ENCODE data around the gene TACR1.

GRCh38 chr2:75030218-75031009 is 168.9 kb downstream of the TACR1 start:
- no peak for TF ChIP-seq CTCF (IDR thresholded peaks at IDR 0.05)
- TF ChIP-seq POLR2A (IDR thresholded peaks at IDR 0.05) = no peak
- TF ChIP-seq EP300 (IDR thresholded peaks at IDR 0.05) = no peak
